ENCODE results near the gene SMAD3.
"Not testable (repeated sequence)": the region's sequence is repeated elsewhere in the genome, so short reads cannot be mapped to it uniquely, and the experiment has no call there.

The SMAD3 gene

GRCh38 chr15:67062369-67062985, 2.9 kb upstream of the SMAD3 start:
- DNase-seq (ENCODE audit: low read depth in 2 of 3, low spot score in 2 of 3) = no peak

DNA sequence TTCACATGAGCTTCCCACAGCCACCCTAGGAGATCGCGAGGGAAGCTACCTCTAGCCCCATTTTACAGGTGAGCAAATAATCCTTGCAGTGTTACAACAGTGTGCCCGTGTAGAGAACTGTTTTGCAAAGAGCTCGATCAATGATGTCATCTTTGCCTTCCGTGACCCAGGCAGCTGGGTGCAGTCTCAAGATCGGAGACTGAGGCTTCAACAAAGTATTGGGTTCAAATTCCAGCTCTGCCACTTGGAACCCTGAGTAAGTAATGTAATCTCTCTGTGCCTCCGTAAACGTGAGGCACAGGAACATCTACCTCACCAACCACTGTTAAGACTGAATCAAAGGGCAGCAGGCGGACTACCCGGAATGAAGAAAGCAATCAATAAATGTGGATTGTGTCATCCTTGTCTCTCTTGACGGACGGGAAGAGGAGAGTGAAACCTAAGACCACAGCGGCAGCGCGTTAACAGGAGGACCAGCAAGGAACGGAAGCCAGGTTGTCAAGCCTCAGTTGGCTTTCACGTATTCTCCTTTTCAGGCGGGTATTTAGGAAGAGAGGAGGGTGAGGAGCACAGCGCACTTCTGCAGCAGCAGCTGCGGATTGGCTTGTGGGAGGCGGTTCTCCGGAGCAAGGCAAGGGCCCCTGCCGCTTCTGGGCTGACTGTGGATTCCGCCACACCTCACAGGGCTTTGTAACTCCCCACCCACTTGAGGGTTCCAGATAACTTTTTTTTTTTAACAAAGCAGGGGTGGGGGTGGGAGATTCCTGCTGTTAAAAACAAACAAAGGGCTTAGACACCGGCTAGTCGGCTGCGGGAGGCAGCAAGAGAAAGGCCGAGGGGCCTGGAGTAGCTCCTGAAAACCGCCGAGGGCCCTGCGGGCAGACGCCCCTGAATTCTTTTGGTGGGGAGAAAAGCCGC, 1.5 kb upstream of the SMAD3 start:
- no peak for DNase-seq (ENCODE audit: low read depth in 2 of 3, low spot score in 2 of 3)

- no peak for DNase-seq (ENCODE audit: low read depth in 2 of 3, low spot score in 2 of 3)
Observed at GRCh38 chr15:67064607-67065530, 533 bp upstream of the SMAD3 start.

- no peak for DNase-seq (ENCODE audit: low read depth in 2 of 3, low spot score in 2 of 3)
Observed at GRCh38 chr15:67066041-67066958, 898 bp downstream of the SMAD3 start.

DNA sequence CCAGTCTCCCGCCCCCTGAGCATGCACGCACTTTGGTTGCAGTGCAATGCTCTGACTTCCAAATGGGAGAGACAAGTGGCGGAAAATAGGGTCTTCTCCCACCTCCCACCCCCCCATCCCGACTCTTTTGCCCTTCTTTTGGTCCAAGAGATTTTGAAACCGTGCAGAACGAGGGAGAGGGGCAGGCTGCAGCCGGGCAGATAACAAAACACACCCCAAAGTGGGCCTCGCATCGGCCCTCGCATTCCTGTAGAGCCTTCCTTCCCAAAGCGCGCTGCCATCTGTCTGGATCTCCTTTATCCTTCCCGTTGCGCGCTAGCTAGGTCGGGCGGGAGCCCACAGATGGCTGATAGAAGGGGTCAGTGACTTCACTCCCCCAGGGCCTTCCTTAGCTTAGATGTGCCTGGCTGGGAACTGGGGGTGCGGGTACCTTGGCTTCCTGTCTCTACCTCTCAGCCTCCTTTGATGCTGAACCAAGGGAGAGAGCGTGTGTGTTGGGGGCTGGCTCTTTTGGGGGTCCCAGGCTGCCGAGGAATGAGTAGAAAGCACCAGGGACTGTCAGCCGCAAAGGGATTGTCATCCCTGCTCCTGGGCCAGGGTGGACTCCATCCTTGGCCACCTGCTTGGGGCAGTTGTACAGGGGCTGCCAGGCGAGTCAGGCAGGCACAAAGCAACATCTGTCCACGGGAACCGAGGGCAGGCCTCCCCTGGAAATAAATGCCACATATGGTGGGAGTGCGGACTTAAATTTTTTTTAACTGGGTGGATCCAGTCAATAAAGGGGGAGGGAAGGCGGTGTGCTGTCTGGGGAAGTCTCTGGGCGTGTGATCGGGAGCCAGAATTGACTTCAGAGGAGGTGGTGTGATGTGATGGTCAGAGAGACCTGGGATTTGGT, 1.8 kb downstream of the SMAD3 start:
- DNase-seq (ENCODE audit: low read depth in 2 of 3, low spot score in 2 of 3) = no peak

DNA sequence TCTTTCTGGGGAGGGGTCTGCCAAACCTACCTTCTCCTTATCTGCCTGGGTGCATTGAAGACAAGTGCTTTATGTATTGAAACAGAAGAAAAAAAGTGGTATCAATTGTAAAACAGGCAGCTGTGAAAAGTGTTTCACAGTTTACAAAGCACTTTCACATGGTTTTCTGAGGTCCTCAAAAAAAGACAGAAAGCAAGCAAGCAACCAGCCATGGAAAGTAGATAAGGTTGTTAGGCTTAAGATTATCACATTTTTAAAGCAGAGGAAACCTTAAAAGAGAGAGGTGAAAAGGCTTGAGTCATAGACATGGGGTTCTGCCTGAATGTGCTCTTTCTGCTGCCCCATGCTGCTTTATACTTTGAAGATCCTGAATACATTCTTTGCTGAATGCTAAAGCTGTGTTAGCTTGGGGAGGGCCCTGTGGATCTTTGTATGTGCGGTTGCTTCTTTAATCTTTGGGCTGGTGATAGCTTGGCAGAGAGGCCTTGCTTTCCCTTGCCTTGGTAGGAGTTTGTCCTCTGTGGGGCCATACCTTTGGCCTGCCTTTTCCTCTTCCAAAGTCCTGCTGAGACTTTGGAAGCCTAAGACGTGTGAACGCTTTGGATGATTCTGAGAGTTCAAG, 2.6 kb downstream of the SMAD3 start:
- no peak for DNase-seq (ENCODE audit: low read depth in 2 of 3, low spot score in 2 of 3)

- no peak for DNase-seq (ENCODE audit: low read depth in 2 of 3, low spot score in 2 of 3)
Observed at GRCh38 chr15:67068710-67069400, 3.5 kb downstream of the SMAD3 start.

DNA sequence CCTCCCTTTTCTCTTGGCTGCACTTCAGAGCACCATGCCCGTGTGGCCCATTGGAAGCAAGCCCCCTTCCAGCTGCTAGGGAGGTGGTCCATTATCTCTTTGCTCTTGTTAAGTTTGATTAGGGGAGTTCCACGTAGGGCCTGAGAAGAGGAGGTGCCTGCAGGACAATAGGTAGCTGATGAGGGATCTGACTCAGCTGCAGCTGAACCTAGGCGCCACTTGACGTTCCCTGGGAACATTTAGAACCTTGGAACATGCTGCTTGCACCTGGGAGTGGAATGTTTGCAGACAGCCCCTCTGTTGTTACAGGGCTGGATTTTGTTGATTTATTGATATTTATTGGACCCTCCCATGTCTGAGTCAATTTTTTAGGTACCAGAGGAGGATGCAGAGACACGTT, 4.7 kb downstream of the SMAD3 start:
- no peak for DNase-seq (ENCODE audit: low read depth in 2 of 3, low spot score in 2 of 3)

- no peak for DNase-seq (ENCODE audit: low read depth in 2 of 3, low spot score in 2 of 3)
Observed at GRCh38 chr15:67070892-67071664, 5.7 kb downstream of the SMAD3 start.

GRCh38 chr15:67072442-67072841, 7.0 kb downstream of the SMAD3 start:
- no peak for DNase-seq (ENCODE audit: low read depth in 2 of 3, low spot score in 2 of 3)

DNA sequence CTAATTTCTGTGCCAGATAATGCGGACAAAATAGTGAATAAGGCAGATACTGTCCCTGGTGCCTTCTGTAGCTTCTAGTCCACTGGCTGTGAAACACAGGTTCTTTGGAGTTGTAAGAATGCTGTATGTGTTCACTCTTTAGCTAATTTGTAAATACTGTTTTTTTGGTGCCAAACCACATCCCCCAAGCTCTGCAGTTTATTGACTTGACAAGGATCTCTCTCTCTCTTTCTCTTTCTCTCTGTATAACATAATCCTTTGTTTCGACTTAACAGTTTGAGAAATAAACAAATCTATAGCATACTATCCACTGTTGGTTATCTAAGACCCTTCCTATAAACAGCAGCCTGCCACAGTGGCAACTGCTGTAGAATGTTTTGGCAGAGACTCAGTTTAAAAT, 7.6 kb downstream of the SMAD3 start:
- no peak for DNase-seq (ENCODE audit: low read depth in 2 of 3, low spot score in 2 of 3)

DNA sequence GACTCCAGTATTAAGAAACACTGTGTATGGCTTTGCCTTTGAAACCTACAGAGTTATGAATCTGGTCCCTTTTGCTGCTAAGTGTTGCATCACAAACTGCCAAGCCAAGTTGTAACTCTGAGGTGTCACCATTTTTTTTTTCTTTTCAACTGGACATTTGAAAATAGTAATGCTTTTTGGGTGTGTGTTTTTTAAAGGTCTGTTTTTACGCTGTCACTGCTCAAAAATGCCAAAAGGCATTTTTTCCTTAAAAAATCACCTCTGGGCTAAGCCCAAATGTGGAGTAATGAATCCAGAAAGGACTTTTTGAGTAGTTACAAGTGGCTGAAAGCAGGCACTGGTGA, 9.5 kb downstream of the SMAD3 start:
- no peak for DNase-seq (ENCODE audit: low read depth in 2 of 3, low spot score in 2 of 3)

DNA sequence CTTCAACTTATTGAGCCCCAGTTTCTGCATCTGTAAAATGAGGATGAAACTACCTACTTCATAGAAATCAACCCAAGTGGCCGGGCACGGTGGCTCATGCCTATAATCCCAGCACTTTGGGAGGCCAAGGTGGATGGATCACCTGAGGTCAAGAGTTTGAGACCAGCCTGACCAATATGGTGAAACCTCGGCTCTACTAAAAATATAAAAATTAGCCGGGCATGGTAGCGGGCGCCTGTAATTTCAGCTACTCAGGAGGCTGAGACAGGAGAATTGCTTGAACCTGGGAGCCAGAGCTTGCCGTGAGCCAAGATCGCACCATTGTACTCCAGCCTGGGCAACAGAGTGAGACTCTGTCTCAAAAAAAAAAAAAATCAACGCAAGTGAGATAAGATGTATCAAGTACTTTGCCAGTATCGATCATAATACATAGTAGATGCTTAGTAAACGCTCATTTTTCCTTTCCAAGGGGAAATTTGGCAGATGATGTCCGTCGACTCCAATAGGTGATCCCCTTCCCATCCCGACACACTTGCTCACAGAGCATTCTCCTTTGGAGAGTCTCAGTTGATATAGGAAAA, 10.2 kb downstream of the SMAD3 start:
- not testable (repeated sequence) for DNase-seq (ENCODE audit: low read depth in 2 of 3, low spot score in 2 of 3)

- DNase-seq (ENCODE audit: low read depth in 2 of 3, low spot score in 2 of 3) = no peak
Observed at GRCh38 chr15:67076147-67076843, 10.9 kb downstream of the SMAD3 start.

GRCh38 chr15:67077641-67078215, 12.3 kb downstream of the SMAD3 start:
- no peak for DNase-seq (ENCODE audit: low read depth in 2 of 3, low spot score in 2 of 3)

DNA sequence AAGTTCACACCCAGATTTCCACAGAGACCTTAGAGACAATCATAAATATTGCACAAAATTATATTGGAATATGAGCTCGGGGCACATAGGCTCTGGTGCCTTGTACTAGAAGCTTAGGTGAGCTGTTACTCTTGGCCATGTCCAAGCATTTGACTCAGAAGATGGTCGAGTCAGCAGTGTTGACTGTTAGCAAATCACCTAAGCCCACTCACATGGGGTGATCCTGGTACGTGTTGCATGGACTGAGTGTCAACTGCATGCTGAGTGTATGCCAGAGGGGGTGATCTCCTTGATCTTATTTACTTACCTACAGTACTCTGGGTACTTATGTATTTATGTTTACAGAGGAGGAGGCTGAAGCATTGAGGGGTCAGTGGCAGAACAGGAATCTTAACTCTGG, 14.0 kb downstream of the SMAD3 start:
- DNase-seq (ENCODE audit: low read depth in 2 of 3, low spot score in 2 of 3) = no peak

Data from activated CD8-positive, alpha-beta memory T cell treated with anti-CD3 and anti-CD28 coated beads for 48 hours (primary cell).